Loucy (cell line): ENCODE data around the gene FBLN7.

Experiments used
- H2AFZ ChIP-seq: fragments of 200-600 bp; sonication (generic); 2 replicates; pipeline ENCODE4 v1.6.0; 2016; ENCODE audit warnings: antibody characterized with exemption, mild to moderate bottlenecking, low read length, moderate library complexity
- H3F3A ChIP-seq: fragments of 200-600 bp; 2 replicates; pipeline ENCODE4 v1.6.0; 2016; ENCODE audit warnings: antibody characterized with exemption, low read depth, mild to moderate bottlenecking
- H3K27me3 ChIP-seq: fragments of 200-600 bp; sonication (generic); 2 replicates; pipeline ENCODE4 v1.6.1; 2014; ENCODE audit warnings: low read length, mild to moderate bottlenecking; ENCODE audit not compliant: insufficient read depth, poor library complexity, severe bottlenecking
- H3K36me3 ChIP-seq: fragments of 200-600 bp; sonication (generic); 2 replicates; pipeline ENCODE4 v1.6.1; 2016; ENCODE audit warnings: low read length; ENCODE audit not compliant: insufficient read depth
- H3K4me1 ChIP-seq: fragments of 200-600 bp; sonication (generic); 2 replicates; pipeline ENCODE4 v1.5.1; 2014; ENCODE audit warnings: low read length, mild to moderate bottlenecking; ENCODE audit not compliant: insufficient read depth, poor library complexity, severe bottlenecking
- H3K4me2 ChIP-seq: fragments of 200-600 bp; sonication (generic); 2 replicates; pipeline ENCODE4 v1.6.0; 2014; ENCODE audit warnings: antibody characterized with exemption, low read length, low read depth, mild to moderate bottlenecking; ENCODE audit not compliant: poor library complexity, severe bottlenecking
- H3K4me3 ChIP-seq: fragments of 200-600 bp; sonication (generic); 2 replicates; pipeline ENCODE4 v1.5.1; 2014; ENCODE audit warnings: low read length, mild to moderate bottlenecking, mixed read lengths; ENCODE audit not compliant: poor library complexity, severe bottlenecking
- H3K79me2 ChIP-seq: fragments of 200-600 bp; sonication (generic); 2 replicates; pipeline ENCODE4 v1.6.1; 2014; ENCODE audit warnings: low read length; ENCODE audit not compliant: insufficient read depth
- H3K9ac ChIP-seq: fragments of 200-600 bp; sonication (generic); 2 replicates; pipeline ENCODE4 v1.6.0; 2014; ENCODE audit warnings: mild to moderate bottlenecking, low read depth, low read length, moderate library complexity; ENCODE audit not compliant: poor library complexity, severe bottlenecking
- H3K9me2 ChIP-seq: fragments of 200-600 bp; sonication (generic); replicated peaks from 2 replicates; pipeline ENCODE4 v1.6.1; 2016; ENCODE audit warnings: low read depth, low read length, mixed read lengths
- H3K9me3 ChIP-seq: fragments of 200-600 bp; sonication (generic); 2 replicates; pipeline ENCODE4 v1.6.1; 2014; ENCODE audit warnings: mild to moderate bottlenecking, antibody characterized with exemption, low read length, low read depth; ENCODE audit not compliant: insufficient read depth
- H4K20me1 ChIP-seq: fragments of 200-600 bp; sonication (generic); 2 replicates; pipeline ENCODE4 v1.6.0; 2014; ENCODE audit warnings: antibody characterized with exemption, low read length, mild to moderate bottlenecking; ENCODE audit not compliant: insufficient read depth, poor library complexity, severe bottlenecking
- CTCF ChIP-seq: fragments of 200-600 bp; sonication (generic); conservative IDR thresholded peaks from 2 replicates; pipeline ENCODE4 v1.5.1; 2014; ENCODE audit warnings: mild to moderate bottlenecking, antibody characterized with exemption, low read length
- EZH2phosphoT487 ChIP-seq: fragments of 200-600 bp; IDR thresholded peaks from 2 replicates; pipeline ENCODE4 v1.6.1; 2018; ENCODE audit warnings: antibody characterized with exemption, mild to moderate bottlenecking, moderate library complexity, borderline replicate concordance

The FBLN7 gene

DNA sequence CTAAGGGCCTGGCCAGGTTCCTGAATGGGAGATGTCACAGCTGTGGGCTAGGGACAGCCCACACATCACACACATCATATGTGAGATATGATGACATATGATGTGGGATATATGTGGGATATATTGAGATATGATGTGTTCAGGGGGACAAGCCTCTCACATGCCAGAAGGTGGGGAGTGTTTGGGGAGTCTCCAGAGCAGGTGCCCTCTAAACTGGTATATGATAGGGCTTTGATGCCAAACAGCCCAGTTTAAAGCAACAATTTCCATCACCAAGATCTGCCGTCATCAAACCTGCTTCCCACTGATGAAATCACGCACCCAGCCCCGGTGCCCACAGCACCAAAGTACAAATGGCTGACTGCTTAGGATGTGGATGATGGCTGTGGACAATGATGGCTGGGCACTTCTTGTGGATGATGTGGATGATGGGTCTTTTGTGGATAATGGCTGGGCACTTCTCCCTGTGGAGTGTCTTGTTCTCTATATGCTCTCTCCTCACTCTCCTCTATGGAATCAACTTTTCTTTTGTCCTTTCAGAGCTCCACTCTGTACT is 50.9 kb downstream of the FBLN7 start:
- no peaks in the 10 kb centered on the region for H3F3A ChIP-seq
- no peak overlapping the region for H3K4me3 ChIP-seq
- no peak overlapping the region for H2AFZ ChIP-seq
- H3K79me2 ChIP-seq = no peaks in the 10 kb centered on the region
- peak overlapping the region; percentile 59 for H3K9ac ChIP-seq
- H3K9me2 ChIP-seq = no peaks in the 10 kb centered on the region
- H3K36me3 ChIP-seq = no peaks in the 10 kb centered on the region
- no peak for TF ChIP-seq CTCF
- no peak for TF ChIP-seq EZH2phosphoT487
- peaks cover 47% of the 10 kb centered on the region for H3K4me1 ChIP-seq
- no peak overlapping the region for H3K4me2 ChIP-seq
- no peaks in the 10 kb centered on the region for H3K27me3 ChIP-seq
- no peaks in the 10 kb centered on the region for H4K20me1 ChIP-seq
- no peaks in the 10 kb centered on the region for H3K9me3 ChIP-seq

DNA sequence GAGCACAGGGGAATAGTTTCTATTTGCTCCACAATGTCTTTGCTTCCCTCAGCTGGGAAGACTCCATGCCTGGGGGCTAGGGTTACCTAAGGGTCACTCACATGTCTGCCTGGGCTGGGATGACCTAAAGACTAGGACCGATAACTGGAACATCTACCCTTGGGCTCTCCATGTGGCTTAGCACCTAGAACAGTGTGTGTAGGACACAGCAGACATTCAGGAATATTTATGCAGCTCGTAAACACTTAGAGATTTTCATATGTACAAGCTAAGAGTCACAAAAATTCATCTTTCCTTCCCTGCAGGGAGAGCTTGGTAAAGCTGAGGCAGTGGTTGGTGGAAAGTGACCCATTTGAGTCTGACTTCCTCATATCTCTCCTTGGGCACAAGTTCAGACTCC is 55.8 kb downstream of the FBLN7 start:
- Histone ChIP-seq H3F3A (no peaks in the 10 kb centered on the region), H3K79me2 (no peaks in the 10 kb centered on the region), H4K20me1 (no peaks in the 10 kb centered on the region), H3K4me2 (no peak overlapping the region), H3K4me3 (no peak overlapping the region), H2AFZ (no peak overlapping the region), H3K27me3 (no peaks in the 10 kb centered on the region), H3K9me3 (no peaks in the 10 kb centered on the region), H3K4me1 (peaks cover 31% of the 10 kb centered on the region), H3K9me2 (no peaks in the 10 kb centered on the region), H3K36me3 (no peaks in the 10 kb centered on the region), H3K9ac (no peak overlapping the region)
- no peak for TF ChIP-seq EZH2phosphoT487
- no peak for TF ChIP-seq CTCF

DNA sequence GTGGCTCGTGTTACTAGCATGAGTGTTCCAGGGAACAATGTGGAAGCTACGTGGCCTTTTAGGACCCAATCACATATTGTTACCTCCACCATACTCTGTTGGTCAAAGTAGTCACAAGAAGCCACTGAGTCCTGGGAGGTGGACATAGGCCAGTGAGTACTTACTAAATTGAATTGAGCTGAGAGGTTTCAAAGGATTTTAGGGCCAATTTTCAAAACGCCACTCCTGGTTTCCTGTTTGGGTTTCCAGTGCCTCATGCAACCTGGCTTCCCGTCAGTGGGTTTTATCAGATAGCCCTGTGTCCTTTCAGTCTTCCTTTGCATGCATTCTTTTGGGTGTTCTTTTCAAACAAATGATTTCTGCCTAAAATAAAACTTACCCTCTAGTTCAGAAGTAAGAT is 56.3 kb downstream of the FBLN7 start:
- Histone ChIP-seq H3K4me3 (no peak overlapping the region), H3K36me3 (no peaks in the 10 kb centered on the region), H3K4me2 (peak overlapping the region; percentile 1), H2AFZ (0 out of 2 replicates have a peak overlapping the region, but pooled peaks have one; percentile 31), H3K9ac (no peak overlapping the region), H3K9me3 (no peaks in the 10 kb centered on the region), H3K27me3 (no peaks in the 10 kb centered on the region), H3K79me2 (no peaks in the 10 kb centered on the region), H3F3A (no peaks in the 10 kb centered on the region), H4K20me1 (no peaks in the 10 kb centered on the region), H3K9me2 (no peaks in the 10 kb centered on the region), H3K4me1 (peaks cover 28% of the 10 kb centered on the region)
- TF ChIP-seq EZH2phosphoT487 = no peak
- no peak for TF ChIP-seq CTCF
